ENCODE results near the gene ARHGAP9.

The ARHGAP9 gene

DNA sequence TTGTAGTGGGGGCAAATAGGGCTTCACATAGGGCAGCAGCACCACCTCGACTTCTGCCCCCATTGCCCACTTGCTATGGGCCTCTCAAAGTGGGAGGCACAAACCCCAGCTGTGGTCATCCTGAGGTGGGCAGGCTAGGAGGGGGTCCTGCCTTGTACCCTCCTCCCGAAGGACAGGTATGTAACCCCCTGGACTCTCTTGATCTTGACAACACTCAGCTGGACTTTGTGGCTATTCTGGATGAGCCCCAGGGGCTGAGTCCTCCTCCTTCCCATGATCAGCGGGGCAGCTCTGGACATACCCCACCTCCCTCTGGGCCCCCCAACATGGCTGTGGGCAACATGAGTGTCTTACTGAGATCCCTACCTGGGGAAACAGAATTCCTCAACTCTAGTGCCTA, 8.0 kb downstream of the ARHGAP9 start:
- DNase-seq = no peak

DNA sequence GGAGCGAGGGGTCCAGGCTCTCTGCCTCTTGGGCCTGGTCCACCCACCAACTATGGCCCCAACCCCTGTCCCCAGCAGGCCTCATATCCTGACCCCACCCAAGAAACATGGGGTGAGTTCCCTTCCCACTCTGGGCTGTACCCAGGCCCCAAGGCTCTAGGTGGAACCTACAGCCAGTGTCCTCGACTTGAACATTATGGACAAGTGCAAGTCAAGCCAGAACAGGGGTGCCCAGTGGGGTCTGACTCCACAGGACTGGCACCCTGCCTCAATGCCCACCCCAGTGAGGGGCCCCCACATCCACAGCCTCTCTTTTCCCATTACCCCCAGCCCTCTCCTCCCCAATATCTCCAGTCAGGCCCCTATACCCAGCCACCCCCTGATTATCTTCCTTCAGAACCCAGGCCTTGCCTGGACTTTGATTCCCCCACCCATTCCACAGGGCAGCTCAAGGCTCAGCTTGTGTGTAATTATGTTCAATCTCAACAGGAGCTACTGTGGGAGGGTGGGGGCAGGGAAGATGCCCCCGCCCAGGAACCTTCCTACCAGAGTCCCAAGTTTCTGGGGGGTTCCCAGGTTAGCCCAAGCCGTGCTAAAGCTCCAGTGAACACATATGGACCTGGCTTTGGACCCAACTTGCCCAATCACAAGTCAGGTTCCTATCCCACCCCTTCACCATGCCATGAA, 8.6 kb downstream of the ARHGAP9 start:
- no peak for DNase-seq

DNA sequence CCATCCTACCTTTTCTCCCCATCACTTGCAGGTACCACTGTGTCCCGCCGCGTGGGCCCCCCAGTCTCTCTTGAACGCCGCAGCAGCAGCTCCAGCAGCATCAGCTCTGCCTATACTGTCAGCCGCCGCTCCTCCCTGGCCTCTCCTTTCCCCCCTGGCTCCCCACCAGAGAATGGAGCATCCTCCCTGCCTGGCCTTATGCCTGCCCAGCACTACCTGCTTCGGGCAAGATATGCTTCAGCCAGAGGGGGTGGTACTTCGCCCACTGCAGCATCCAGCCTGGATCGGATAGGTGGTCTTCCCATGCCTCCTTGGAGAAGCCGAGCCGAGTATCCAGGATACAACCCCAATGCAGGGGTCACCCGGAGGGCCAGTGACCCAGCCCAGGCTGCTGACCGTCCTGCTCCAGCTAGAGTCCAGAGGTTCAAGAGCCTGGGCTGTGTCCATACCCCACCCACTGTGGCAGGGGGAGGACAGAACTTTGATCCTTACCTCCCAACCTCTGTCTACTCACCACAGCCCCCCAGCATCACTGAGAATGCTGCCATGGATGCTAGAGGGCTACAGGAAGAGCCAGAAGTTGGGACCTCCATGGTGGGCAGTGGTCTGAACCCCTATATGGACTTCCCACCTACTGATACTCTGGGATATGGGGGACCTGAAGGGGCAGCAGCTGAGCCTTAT, 9.2 kb downstream of the ARHGAP9 start:
- DNase-seq = no peak

DNA sequence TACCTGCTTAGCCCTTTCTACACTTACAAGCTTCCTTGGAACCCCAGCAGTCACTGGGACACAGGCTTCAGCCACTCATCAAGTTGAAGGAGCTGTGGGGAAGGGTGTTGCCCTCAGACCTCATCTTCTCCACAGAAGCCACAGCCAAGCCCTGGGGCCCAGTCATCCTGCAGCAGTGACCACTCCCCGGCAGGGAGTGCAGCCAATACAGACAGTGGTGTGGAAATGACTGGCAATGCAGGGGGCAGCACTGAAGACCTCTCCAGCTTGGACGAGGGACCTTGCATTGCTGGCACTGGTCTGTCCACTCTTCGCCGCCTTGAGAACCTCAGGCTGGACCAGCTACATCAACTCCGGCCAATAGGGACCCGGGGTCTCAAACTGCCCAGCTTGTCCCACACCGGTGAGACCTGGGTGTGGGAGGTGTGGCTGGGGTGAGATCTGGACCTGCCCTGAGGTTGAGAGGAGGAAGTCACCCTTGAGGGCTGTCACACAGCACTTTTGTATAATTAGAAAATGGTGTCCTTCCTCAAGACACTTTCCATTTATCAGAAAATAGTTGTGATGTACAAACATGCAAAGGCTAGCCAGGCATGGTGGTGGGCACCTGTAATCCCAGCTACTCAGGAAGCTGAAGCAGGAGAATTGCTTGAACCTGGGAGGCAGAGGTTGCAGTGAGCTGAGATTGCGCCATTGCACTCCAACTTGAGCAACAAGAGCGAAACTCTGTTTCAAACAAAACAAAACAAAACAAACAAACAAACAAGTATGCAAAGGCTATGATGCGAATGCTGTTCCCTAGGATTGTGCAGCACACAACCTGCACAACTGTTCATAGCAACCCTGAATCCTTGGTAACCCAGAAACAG, 10.1 kb downstream of the ARHGAP9 start:
- DNase-seq = peak; percentile 55

DNA sequence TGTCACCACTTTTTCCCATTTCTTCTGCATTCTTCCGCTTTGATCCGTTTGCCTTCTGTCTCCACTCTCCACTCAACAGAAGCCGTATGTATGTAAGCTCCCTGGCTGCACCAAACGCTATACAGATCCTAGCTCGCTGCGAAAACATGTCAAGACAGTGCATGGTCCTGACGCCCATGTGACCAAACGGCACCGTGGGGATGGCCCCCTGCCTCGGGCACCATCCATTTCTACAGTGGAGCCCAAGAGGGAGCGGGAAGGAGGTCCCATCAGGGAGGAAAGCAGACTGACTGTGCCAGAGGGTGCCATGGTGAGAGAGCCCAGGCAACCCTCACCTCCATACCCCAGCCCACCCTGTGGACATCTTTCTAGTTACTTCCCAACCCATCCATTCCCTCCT, 11.8 kb downstream of the ARHGAP9 start:
- DNase-seq = no peak

DNA sequence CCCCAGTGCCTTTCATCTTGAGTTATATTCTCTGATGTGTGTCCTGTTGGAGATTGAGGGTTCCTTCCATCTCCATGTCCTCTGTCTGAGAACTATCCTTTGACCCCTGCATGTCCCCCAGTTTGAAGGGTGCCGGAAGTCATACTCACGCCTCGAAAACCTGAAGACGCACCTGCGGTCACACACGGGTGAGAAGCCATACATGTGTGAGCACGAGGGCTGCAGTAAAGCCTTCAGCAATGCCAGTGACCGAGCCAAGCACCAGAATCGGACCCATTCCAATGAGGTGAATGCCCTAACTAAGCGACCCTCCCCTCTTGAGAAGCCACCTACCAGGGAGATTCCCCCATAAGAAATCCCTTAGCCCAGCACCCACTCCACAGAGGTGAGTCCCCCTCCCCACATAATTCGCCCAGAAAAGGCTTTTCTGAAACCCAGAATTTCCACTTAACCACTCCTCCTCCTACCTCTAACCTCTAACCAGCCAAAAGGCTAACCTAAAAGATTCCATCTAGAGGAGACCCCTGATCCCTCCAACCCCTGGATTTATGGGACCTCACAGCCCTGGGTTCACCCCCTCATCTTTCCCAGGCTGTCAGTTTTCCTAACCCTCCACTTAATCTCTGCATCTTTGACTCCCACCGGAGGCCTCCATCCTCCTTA, 12.3 kb downstream of the ARHGAP9 start:
- no peak for DNase-seq

DNA sequence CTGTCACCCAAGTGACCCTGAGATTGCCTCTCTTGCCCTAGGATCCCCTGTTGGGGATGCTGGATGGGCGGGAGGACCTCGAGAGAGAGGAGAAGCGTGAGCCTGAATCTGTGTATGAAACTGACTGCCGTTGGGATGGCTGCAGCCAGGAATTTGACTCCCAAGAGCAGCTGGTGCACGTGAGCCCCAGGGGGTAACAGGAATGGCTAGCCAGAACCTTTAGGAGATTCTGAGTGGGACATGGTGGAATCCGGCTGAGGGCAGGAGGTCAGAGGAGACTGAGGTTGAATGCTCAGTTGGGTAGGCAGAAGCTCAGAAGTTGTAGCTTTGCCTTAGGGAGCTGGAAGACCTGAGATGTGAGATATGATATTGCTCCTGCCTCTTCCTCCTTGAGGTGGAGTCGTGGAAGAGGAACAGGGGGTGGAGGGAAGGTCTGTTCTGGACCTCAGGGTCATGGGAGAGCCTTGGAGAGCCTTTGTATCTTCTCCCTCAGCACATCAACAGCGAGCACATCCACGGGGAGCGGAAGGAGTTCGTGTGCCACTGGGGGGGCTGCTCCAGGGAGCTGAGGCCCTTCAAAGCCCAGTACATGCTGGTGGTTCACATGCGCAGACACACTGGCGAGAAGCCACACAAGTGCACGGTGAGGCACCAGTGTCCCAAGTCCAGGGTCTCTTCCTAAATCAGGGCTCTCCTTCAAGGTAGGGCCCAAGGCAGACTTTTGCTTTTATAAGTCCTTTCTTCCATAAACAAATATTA, 13.7 kb downstream of the ARHGAP9 start:
- DNase-seq = no peak

DNA sequence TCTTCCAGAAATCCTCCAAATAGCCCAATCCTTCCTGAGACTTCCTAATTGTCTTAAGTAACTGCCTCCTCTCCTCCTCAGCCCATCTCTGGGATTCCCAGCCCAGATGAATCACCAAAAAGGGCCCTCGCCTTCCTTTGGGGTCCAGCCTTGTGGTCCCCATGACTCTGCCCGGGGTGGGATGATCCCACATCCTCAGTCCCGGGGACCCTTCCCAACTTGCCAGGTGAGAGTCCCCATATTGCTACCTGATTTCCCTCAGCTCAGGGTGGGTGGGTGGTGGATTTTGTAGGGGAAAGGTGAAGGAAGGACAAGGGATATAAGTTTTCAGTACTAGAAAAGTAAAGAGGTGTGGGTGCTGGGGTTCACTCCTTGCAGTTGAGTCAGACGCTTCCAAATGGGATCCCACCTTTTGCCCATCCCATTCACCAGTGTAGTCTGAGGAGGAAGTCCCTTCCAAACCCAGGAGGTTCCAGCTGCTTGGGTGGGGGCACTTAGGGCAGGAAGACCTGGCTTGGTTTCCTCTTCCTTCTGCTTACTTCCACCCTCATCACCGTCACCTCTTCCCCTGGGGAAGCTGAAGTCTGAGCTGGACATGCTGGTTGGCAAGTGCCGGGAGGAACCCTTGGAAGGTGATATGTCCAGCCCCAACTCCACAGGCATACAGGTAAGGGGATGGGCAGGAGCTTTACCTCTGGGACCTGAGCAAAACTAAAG, 14.5 kb downstream of the ARHGAP9 start:
- DNase-seq = no peak

DNA sequence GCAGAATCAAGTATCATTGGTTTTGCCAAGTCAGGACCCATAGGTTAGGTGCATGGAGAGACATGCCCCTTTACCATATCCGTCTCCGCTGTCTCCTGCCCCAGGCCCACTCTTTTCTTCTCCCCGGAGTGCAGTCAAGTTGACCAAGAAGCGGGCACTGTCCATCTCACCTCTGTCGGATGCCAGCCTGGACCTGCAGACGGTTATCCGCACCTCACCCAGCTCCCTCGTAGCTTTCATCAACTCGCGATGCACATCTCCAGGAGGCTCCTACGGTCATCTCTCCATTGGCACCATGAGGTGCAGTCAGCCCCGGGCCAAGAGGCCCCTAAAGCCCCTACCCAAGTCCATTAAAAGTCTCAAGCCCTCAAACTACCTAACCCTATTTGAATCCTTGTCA, 15.1 kb downstream of the ARHGAP9 start:
- DNase-seq = no peak

DNA sequence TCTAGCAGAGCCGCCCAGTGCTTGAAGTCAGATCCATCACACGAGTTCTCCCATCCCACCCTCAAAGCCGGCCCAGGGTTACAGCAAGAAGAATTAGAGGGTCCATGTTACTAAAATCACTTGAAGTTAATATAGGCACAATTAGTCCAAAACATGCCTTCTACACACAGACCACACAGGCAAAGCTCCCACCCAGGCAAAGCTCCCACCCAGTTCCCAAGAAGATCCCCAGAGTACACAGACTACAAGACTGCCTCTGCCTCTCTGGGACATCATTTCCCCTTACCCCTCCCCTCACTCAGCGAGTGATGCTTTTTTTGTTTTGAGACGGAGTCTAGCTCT, 16.8 kb downstream of the ARHGAP9 start:
- no peak for DNase-seq

DNA sequence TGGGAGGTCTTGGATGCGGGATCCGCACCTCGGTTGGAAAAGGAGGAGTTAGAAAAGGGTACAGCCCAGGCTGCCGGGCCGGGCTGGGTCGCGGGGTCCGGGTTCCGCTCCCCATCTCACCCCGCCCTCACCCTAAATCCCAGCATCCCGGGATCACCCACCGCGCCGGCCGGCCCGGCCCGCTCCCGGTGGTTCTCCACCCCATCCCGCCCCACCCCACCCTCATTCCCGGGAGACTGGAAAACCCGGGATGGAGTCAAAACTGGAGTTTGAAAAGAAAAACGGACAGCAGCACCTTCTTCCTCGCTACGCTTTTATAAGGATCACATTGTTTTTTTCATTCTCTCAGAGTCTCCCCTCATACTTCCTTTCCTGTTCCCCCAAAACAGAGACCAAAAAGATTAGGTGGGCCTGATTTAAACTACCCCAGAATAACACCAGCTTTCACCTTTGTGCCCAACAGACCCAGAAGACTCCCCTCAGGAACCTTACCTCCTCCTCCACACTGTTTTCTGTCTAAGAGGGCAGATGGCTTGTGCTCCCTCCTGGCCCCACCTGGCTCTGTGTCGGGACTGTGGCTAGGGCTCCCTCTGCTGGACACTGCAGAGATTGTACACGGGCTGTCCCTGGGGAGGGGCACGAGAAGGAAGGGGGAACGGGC, 17.3 kb downstream of the ARHGAP9 start:
- peak; percentile 96 for DNase-seq

DNA sequence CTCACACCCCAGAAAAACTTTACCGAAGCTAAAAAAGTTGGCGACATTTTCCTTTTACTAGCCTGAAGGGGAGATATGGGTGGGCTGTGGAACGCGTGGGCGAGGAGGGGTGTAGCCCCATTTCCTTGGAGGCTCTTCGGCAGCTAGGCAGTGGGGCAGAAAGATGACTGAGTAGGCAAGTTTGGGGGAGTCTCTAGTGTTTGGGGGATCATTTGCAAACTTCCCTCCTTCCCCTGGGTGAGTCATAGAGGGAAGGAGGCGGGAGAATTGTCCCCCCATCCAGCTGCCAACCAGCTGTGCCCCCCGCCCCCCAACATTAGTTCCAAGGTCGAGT, 17.8 kb downstream of the ARHGAP9 start:
- no peak for DNase-seq

DNA sequence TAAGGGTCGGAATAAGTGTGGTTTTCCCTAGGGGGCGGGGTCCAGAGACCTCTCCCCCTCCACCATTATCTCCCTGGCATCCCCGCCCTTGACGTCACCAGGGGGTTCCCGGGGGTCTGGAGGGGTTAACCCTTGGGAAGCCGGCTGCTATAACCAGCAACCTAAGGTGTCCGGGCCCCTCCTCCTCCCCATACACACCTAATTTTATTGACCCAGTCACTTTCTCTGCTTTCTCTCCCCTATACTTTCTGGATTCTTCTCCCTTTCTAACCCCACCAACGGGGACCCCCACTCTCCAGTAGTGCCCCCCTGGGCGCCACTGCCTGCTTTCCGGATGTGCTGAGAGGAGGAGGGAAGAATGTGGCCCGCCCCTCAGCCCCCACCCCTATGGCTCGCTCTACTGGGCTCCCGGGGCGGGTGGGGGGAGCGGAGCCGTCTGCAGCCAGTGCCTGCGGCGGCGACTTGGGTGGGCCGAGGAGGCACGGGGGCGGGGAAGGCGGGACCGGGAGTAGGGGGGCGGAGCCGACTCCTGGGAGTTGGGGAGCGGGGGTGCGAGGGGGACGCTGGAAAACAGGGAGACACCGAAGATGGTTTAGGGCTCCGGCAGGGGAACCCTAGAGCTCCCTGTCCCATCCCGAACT, 18.3 kb downstream of the ARHGAP9 start:
- DNase-seq = peak; percentile 52

DNA sequence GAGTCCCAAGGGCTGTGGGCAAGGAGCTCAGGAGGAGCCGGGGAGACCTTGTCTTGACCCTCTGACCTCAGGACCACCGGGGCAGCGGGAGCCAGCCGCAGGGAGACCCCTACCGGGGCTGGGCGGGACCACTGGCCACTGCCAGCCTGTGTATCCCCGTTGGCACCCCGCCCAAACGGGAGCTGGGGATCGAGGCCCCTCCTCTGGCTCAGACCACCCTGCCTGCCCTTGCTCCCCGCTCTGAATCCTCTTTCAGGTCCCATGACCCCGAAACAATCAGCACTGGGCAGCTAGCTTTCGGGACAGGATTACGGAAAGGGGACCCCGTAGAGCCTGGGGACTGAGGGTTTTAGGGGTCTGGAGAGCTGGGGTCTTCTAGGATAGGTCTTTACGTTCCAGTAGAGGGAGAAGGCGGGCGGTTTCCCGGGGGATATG, 18.8 kb downstream of the ARHGAP9 start:
- DNase-seq = no peak

DNA sequence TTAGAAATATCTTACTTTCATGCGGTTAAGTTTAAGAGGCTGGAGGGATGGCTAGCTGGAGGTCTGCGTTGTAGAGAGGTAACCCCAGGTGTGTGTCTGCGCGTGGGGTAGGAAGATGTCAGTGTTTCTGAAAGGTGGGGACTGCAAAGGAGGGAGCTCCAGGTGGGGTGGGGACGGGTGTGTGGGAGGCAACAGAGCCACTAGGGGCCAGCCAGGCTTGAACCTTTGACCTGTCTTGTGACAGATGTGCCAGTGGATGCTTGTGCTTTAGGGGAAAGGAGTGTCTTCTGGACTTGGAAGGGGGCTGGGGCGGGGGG, 19.2 kb downstream of the ARHGAP9 start:
- peak; percentile 60 for DNase-seq

DNA sequence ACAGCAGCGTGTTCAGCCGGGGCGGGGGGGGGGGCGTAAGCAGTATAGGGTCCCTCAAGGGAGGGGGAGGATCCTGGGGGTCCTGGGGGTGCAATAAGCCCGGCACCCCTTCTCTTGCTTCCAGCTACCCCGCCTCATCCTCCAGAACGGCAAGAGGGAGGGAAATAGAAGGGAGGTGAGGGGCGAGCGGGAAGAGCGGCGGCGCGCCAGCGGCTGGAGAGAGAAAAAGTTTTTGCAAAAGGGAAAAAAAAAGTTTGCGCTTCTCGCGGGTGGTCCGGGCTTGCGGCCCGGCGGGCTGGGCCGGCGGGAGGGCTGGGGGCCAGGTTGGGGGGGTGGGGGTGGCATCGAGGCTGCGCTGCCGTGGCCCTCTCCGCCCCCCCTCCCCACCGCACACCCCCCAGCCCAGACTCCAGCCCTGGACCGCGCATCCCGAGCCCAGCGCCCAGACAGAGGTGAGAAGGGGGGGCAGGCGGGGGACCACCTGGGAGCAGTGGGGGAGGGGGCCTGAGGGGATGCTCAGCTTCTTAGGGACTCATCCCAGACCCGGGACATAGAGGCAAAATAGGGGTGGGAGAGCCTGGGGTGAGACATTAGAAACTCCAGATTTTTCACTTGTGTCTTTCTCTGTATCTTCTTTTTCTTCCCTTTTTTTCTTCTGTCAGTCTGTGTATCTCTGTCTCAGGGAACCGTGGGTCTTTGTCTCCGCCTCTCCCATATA, 19.8 kb downstream of the ARHGAP9 start, which contains the start of gene GLI1:
Gene GLI1 (plus strand): TSS at position 36 of the 718 bp plus-strand sequence. CDS start 3,907 bp downstream, outside the sequence.
- DNase-seq = peak; percentile 60

DNA sequence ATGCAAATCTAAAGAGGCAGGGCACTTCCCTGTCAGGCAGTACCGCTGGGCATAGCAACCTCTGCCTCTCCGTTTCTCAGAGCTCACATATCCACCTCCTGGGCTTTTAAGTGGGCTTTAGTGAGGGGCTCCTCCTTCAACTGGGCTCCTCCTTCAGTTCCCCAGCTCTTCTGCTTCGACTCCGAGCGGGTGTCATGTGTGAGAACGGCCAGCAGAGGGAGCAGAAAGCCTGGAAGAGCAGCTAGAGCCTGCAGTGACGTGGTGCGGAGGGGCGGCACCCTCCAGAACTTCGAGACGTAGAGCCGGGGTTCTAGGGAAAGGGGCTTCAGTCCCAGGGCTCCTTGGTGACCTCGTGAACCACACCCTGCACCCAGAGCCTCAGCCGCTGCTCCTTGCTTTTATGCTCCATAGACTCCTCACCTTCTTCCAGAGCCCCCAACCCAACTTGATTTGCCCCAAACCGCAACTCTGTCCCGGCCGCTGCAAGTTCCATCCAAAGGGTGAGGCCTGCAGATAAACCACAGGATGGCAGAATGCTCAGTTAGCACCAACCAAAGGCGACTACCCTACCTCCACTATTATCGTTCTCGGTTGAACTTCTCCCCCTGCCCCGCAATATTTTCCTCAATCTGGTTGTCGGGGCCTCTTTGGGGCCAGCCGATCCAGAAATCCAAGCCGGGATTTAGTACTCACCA, 20.5 kb downstream of the ARHGAP9 start:
- DNase-seq = peak; percentile 98

DNA sequence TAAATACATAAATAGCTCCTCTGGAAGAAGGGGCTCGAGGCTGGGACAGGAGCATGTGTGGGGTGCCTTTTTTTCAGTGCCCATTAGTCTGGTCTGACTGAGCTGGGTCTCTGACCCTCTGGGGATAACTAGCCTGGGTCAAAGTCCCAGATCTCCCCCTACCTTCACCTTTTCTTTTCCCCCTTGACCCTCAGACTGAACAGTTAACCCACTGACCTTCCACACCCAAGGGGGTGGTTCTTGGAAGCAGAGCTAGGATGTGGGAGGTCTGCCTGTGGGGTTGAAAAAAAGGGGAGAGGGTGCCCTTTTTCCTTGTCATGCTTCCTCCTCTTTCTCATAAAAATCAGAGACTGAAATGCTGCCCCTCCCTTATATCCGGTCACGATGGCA, 21.0 kb downstream of the ARHGAP9 start:
- no peak for DNase-seq

DNA sequence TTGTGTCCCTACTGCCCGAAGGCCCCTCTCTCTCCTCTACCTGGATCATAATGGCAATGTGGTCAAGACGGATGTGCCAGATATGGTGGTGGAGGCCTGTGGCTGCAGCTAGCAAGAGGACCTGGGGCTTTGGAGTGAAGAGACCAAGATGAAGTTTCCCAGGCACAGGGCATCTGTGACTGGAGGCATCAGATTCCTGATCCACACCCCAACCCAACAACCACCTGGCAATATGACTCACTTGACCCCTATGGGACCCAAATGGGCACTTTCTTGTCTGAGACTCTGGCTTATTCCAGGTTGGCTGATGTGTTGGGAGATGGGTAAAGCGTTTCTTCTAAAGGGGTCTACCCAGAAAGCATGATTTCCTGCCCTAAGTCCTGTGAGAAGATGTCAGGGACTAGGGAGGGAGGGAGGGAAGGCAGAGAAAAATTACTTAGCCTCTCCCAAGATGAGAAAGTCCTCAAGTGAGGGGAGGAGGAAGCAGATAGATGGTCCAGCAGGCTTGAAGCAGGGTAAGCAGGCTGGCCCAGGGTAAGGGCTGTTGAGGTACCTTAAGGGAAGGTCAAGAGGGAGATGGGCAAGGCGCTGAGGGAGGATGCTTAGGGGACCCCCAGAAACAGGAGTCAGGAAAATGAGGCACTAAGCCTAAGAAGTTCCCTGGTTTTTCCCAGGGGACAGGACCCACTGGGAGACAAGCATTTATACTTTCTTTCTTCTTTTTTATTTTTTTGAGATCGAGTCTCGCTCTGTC, 22.8 kb downstream of the ARHGAP9 start:
- DNase-seq = peak; percentile 34

All from OCI-M1 (cell line).